Tibial nerve (tissue), 4 donors: ENCODE data around the gene GAGE12J.

Source experiments
- CTCF ChIP-seq, 5 experiments: fragments of 200-600 bp in 3 of 5; fragments of 450-650 bp in 2 of 5; sonication (generic) in 3 of 5; IDR thresholded peaks; one replicate each; pipeline ENCODE4 v1.5.1; 2016 to 2019; ENCODE audit warnings: antibody characterized with exemption in 5 of 5, mild to moderate bottlenecking in 3 of 5, moderate library complexity in 2 of 5
- EP300 ChIP-seq, 2 donors: sonication (generic); formaldehyde crosslinking; IDR thresholded peaks; one replicate each; pipeline ENCODE4 v1.6.1; 2017; ENCODE audit warnings: antibody characterized with exemption in 2 of 2, mild to moderate bottlenecking in 1 of 2
- POLR2A ChIP-seq, 2 donors: fragments of 450-650 bp; IDR thresholded peaks; one replicate each; pipeline ENCODE4 v1.6.1; 2017; ENCODE audit warnings: antibody characterized with exemption in 2 of 2, mild to moderate bottlenecking in 2 of 2, moderate library complexity in 2 of 2

DNA sequence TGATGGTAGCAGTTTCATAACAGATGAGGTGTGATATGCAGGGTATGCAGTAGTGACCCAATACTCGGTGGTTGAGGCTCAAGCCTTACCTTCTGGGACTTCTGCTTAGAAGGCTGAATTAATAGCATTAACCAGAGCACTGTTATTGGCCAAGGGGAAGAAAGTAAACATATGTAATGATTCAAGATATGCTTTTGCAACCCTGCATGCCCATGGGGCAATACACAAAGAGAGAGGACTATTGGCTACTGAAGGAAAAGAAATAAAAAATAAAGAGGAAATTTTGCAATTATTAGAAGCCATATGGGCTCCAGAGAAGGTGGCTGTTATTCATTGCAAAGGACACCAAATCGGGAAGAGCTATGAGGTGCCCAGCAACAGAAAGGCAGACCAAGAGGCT, 9.7 kb upstream of the GAGE12J start:
- TF ChIP-seq CTCF (IDR thresholded peaks at IDR 0.05) (no peak), POLR2A (IDR thresholded peaks at IDR 0.05) (no peak), EP300 (IDR thresholded peaks at IDR 0.05) (no peak)
